Activated gamma-delta T cell treated with anti-CD3 and anti-CD28 coated beads, Interleukin-2, amount 50 U/mL, for 16 hours (primary cell): Measurements from ENCODE around the gene PACSIN2.
"Not testable (repeated sequence)": the region's sequence is repeated elsewhere in the genome, so short reads cannot be mapped to it uniquely, and the experiment has no call there.

Experiments
- DNase-seq: peaks from one replicate; pipeline ENCODE4 v3.0.0-alpha.2; 2020; ENCODE audit warnings: low read depth

PACSIN2 gene

GRCh38 chr22:42925598-42925997 is 89.4 kb downstream of the PACSIN2 start:
- no peak for DNase-seq

DNA sequence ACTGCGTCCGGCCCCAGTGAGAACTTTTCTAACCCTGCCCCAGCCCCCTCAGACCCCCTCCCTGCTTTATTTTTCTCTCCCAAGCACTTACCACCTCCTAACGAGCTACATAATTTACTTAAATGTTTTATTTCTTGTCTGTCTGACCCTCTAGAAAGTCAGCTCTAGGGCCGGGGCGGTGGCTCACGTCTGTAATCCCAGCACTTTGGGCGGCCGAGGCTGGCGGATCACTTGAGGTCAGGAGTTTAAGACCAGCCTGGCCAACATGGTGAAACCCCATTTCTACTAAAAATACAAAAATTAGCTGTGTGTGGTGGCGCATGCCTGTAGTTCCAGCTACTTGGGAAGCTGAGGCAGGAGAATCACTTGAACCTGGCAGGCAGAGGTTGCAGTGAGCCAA is 89.9 kb downstream of the PACSIN2 start:
- DNase-seq: not testable (repeated sequence)

DNA sequence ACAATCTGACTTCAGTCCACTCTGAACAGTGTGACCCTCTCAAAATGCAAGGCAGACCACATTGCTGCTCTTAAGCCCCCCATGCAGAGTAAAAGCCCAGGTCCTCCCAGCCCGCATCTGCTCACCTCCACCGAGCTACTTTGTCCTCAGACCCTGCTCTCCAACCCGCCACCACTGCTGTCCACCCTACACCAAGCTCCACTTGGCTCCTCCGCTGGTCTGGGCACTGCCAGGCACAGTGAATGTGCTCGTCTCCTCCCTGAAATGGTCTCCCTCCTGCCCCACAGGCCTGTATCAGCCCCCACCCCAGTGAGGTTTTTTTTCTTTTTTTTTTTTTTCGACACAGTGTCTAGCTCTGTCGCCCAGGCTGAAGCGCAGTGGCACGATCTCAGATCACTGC is 90.5 kb downstream of the PACSIN2 start:
- no peak for DNase-seq

GRCh38 chr22:42922374-42923191 is 92.4 kb downstream of the PACSIN2 start:
- DNase-seq: no peak

DNA sequence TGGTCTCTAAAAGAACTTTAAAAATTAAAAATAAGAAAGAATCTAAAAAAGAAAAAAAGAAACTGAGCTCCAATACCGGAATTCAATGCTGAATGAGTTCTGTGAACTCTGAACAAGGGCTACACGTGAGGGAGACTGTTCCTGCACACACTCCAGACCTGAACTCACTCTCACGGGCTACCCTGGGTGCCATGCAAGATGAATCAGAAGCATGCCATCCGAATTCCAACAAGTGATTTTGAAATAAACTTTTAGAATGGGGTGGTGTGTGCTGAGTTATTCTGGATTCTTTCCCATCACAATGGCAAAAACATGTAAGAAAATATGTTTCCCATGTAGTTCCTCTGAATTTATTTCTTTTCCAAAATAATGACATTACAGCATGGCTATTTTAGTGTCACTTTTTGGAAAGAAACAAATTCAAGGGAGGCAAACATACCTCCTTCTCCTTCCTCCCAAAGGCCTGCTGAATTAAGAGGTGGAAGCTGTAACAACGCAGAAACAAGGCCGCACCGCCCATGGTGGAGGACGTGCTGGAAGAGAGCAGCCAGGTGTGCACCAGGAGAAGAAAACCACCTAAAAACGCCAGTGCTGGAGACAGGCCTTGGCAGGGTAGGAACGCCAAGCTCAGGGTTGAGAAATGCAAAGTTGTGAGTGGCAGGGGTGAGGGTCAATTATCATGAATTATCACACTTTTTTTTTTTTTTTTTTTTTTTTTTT is 94.7 kb downstream of the PACSIN2 start:
- DNase-seq: no peak

GRCh38 chr22:42919199-42919598 is 95.8 kb downstream of the PACSIN2 start:
- DNase-seq: no peak

DNA sequence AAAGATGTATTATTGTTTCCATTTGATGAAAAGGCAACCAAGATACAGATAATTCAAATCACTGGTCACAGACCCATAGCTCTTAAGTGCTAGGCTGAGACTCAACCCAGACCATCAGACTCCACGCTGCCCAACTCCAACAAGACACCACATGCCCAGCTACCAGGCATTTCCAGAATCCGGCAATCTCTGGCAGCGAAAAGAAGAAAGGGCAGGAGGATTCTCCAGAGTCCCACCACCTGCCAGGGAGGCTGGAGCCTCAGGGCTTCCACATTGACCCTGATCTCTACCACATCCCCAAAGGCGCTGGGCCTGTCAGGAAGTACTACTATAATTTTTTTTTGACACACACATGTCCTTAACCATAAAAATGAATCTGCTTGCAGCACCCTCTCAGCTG is 96.4 kb downstream of the PACSIN2 start:
- no peak for DNase-seq

GRCh38 chr22:42917358-42917757 is 97.6 kb downstream of the PACSIN2 start:
- DNase-seq: not testable (repeated sequence)

- no peak for DNase-seq
These were observed 98.8 kb downstream of the PACSIN2 start for GRCh38 chr22:42915980-42916765.

- no peak for DNase-seq
These were observed 100.4 kb downstream of the PACSIN2 start for GRCh38 chr22:42914511-42915076.

DNA sequence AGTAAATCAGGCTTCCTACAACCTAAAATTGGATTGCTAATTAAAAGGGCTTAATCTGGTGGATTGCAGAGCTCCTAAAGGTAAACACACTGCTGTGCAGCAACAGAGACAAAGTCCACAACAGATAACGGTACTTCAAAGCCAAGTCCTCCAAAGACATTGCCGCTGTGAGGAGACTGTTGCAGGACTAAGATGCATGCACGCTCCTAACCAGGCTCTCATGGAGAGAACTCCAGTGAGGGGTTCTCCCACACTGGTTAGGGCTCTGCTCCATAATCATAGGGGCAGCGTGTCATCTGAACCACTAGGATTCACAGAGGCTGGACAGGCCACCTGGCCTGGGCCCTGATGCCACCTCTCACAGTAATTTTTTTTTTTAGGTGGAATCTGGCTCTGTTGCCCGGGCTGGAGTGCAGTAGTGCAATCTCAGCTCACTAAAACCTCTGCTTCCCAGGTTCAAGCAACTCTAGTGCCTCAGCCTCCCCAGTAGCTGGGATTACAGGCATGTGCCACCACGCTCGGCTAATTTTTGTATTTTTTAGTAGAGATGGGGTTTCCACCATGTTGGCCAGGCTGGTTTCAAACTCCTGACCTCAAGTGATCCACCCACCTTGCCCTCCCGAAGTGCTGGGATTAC is 101.0 kb downstream of the PACSIN2 start:
- no peak for DNase-seq

- no peak for DNase-seq
These were observed 102.9 kb downstream of the PACSIN2 start for GRCh38 chr22:42912059-42912458.

DNA sequence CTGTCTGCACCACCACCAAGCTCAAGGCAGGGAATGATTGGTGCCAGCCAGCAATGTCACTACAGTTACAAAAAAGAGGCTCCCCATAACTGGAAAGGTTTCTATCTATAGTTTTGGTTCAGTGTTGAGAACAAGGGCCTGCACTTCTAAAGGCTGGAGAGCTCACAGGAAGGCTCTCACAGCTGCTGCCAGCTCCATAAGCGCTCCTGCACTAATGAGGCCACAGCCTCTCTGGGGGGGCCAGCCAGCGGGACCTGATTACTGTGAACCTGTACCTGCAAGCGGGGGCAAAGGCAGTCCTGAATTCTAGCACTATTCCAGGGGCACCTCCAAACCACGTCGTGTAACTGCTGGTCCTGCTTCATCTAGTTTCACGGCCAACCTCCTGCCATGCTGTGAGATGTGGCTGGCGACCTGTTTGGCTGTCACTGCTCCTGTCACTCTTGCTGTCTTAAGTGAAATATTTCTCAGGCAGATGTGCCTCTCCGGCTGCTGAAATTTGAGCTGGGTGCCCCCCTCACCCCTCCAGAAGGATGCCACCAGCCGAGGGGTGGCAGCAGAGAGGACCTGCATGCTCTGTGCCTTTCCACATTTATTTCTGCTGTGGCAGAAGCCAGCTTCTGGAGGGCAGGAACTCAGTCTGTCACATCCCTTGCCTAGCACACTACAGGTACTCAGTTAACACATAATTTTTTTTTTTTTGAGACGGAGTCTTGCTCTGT is 104.6 kb downstream of the PACSIN2 start:
- no peak for DNase-seq

- DNase-seq: no peak
These were observed 105.4 kb downstream of the PACSIN2 start for GRCh38 chr22:42909363-42910058.

DNA sequence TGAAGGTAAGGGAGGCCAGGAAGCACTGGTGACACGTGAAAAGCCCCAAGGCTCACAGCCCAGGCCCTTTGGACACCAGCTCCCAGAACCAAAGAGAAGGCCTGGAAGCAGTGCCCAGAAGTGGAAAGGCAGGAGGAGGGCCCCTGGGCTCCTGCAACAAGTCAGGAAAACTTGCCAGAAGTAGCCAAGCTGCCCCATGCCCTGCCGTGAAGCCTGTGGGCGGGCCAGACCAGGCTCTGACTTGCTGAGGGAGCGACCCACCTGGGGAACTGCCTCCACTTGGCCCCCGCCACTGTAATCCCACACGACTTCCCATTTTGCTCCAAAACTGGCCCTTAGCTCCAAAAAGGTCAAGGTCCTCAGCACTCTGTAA is 106.6 kb downstream of the PACSIN2 start:
- DNase-seq: no peak

GRCh38 chr22:42907404-42908373 is 107.3 kb downstream of the PACSIN2 start:
- no peak for DNase-seq

GRCh38 chr22:42906605-42907348 is 108.2 kb downstream of the PACSIN2 start:
- DNase-seq: no peak

GRCh38 chr22:42905702-42906183 is 109.2 kb downstream of the PACSIN2 start:
- DNase-seq: no peak
